ENCODE results near the gene KIF25. TPM values are rescaled to one million over a fixed set of nuclear protein-coding genes. Genes with fewer than 3 reads are reported as not detected.

KIF25 gene
- polyA plus RNA-seq, 2 of the 4 experiments (the other 2 are of a cell fraction): 0.06 to 0.13 TPM

DNA sequence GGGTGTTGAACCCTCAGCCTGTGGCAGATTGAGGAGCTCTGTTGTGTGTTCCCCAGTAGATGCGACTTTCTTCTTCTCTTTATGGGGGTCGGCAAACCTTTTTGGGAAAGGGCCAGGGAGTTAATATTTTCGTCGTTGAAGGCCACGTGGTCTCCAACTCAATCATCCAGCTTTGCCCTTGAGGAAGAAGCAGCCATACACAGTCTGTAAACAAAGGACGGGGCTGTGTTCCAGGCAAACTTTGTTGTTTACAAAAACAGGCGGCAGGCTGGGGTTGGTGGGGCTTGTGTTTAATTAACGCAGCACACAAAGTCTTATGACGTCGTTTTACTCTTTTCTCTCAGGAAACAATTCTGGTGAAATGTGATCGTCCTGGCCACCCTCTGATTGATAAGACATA, 20.2 kb downstream of the KIF25 start:
- H3K9me3 ChIP-seq: peaks cover 4% of the 10 kb centered on the region; the same call in 2 of the 3 replicates
- no peak for ATAC-seq
- no peak overlapping the region for H3K4me3 ChIP-seq
- CTCF ChIA-PET: no interaction called here
- POLR2A ChIA-PET: no interaction called here
- 51% methylated on average over 11 of the region's 11 CpGs for WGBS (ENCODE audit: missing lambda C conversion rate)
- H3K4me2 ChIP-seq: no peak overlapping the region
- no peaks in the 10 kb centered on the region for H3K4me1 ChIP-seq
- no peak for DNase-seq (ENCODE audit: low read depth in 1 of 2, low spot score in 1 of 2)
- no peak overlapping the region for H3K27ac ChIP-seq
- TF ChIP-seq HOXB5 (CRISPR knock-in tag; IDR thresholded peaks at IDR 0.05) (no peak), HOXA7 (CRISPR knock-in tag; IDR thresholded peaks at IDR 0.05) (no peak), HEYL (CRISPR knock-in tag; IDR thresholded peaks at IDR 0.05) (no peak), ZNF302 (CRISPR knock-in tag; IDR thresholded peaks at IDR 0.05) (no peak), MAZ (IDR thresholded peaks at IDR 0.05; ENCODE audit: borderline replicate concordance, low read depth, low read length) (no peak), HMGXB4 (CRISPR knock-in tag; IDR thresholded peaks at IDR 0.05; ENCODE audit: borderline replicate concordance) (no peak), GATA3 (IDR thresholded peaks at IDR 0.05; ENCODE audit: borderline replicate concordance) (no peak), TP53 (CRISPR knock-in tag; IDR thresholded peaks at IDR 0.05) (no peak)
- no peak for FAIRE-seq

DNA sequence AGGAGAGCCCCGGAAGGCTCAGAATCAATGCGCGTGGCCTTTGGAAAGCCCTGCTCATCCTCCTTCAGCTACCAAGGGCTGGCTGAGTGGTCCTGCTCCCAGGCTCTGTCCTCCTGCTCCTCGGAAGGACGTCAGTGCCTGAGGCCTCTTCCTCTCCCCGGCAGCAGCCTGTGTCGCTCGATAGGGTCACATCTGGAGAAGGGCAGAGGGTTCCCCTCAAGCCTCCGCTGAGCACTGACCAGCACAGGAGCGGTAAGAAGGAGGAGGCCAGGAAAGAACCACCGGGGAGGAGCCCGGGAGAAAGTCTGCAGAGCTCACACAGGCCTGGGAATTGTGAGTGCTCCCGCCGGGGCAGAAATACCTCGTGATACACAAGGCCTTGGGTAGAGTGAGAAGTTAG, 21.2 kb downstream of the KIF25 start:
- FAIRE-seq (no peak), DNase-seq (ENCODE audit: low read depth in 1 of 2, low spot score in 1 of 2) (no peak), ATAC-seq (no peak)
- H3K9me3 ChIP-seq: no peaks in the 10 kb centered on the region
- no peak for TF ChIP-seq NFE2L2 (conservative IDR thresholded peaks at IDR 0.05; ENCODE audit: low read length)
- TF ChIP-seq HES2 (IDR thresholded peaks at IDR 0.05): no peak
- TF ChIP-seq CBX8 (IDR thresholded peaks at IDR 0.05): no peak
- no peak for TF ChIP-seq BHLHE40 (IDR thresholded peaks at IDR 0.05; ENCODE audit: low read depth, low read length)
- no peak for TF ChIP-seq RNF2 (IDR thresholded peaks at IDR 0.05; ENCODE audit: borderline replicate concordance, low read depth)
- ChIA-PET POLR2A (no interaction called here), CTCF (no interaction called here)
- WGBS (ENCODE audit: missing lambda C conversion rate): 82% methylated on average over 15 of the region's 15 CpGs
- no peak overlapping the region for H3K27ac ChIP-seq
- no peak overlapping the region for H3K4me3 ChIP-seq
- no peaks in the 10 kb centered on the region for H3K4me1 ChIP-seq
- H3K4me2 ChIP-seq: no peak overlapping the region

DNA sequence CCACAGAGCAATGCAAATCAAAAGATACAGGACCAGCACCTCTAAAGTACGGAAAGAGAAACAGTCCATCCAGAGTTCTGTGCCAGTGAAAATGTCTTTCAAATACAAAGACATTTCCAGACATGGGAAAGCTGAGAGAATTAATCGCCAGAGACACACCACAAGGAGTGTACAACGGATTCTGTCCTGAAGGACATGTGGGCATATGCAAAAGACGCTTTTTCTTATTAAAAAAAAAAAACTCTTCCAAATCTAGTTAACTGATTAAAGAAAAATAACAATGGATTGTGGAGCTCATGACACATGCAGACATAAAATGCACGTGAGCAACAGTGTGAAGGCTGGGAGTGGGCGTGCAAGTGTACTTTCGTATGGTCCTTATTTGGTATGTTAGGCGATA, 22.8 kb downstream of the KIF25 start:
- ATAC-seq: no peak
- FAIRE-seq: no peak
- no peak overlapping the region for H3K27ac ChIP-seq
- CTCF ChIA-PET: interaction anchor here (0.7 to 1.5 kb wide), 3 partner anchors 12 to 784 kb away, joined by 3 to 4 read pairs (median 3); no protein-coding TSS in a partner anchor
- DNase-seq (ENCODE audit: low read depth in 1 of 2, low spot score in 1 of 2): no peak
- peaks cover 7% of the 10 kb centered on the region; the same call in 2 of the 3 replicates for H3K4me1 ChIP-seq
- no peak overlapping the region for H3K4me3 ChIP-seq
- POLR2A ChIA-PET: no interaction called here
- no peak for TF ChIP-seq MYC (IDR thresholded peaks at IDR 0.05; ENCODE audit: borderline replicate concordance, low read length)
- TF ChIP-seq SREBF2 (IDR thresholded peaks at IDR 0.05): no peak
- no peak for TF ChIP-seq RFX5 (IDR thresholded peaks at IDR 0.05)
- TF ChIP-seq BHLHE40 (IDR thresholded peaks at IDR 0.05; ENCODE audit: low read depth, low read length): no peak
- TF ChIP-seq EHMT2 (IDR thresholded peaks at IDR 0.05; ENCODE audit: low read depth): no peak
- no peaks in the 10 kb centered on the region for H3K9me3 ChIP-seq
- H3K4me2 ChIP-seq: no peak overlapping the region
- WGBS (ENCODE audit: missing lambda C conversion rate): 81% methylated on average over 8 of the region's 8 CpGs

- ChIA-PET CTCF (no interaction called here), POLR2A (no interaction called here)
- WGBS (ENCODE audit: missing lambda C conversion rate): 58% methylated on average over 5 of the region's 5 CpGs
- DNase-seq (ENCODE audit: low read depth in 1 of 2, low spot score in 1 of 2) (no peak), FAIRE-seq (no peak), ATAC-seq (no peak)
- TF ChIP-seq USF2 (IDR thresholded peaks at IDR 0.05) (no peak), MYC (IDR thresholded peaks at IDR 0.05; ENCODE audit: borderline replicate concordance, low read length) (no peak), CEBPB (IDR thresholded peaks at IDR 0.05) (no peak)
- TF ChIP-seq, protein P1, sequence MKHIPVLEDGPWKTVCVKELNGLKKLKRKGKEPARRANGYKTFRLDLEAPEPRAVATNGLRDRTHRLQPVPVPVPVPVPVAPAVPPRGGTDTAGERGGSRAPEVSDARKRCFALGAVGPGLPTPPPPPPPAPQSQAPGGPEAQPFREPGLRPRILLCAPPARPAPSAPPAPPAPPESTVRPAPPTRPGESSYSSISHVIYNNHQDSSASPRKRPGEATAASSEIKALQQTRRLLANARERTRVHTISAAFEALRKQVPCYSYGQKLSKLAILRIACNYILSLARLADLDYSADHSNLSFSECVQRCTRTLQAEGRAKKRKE (CRISPR knock-in tag; IDR thresholded peaks at IDR 0.05; ENCODE audit: low read depth): no peak
- Histone ChIP-seq H3K4me2 (no peak overlapping the region), H3K4me1 (peaks cover 7% of the 10 kb centered on the region; the same call in 2 of the 3 replicates), H3K4me3 (no peak overlapping the region), H3K27ac (no peak overlapping the region), H3K9me3 (no peaks in the 10 kb centered on the region)
Observed at GRCh38 chr6:168021581-168021980, 24.1 kb downstream of the KIF25 start.

Measured in A549 (cell line).